Measurements from ENCODE around the gene TRIM58. TPM values are rescaled to one million over a fixed set of nuclear protein-coding genes. Genes with fewer than 3 reads are reported as not detected.

Gene TRIM58
- total RNA-seq, 1 experiment from 2014 or later = 1.7 TPM

DNA sequence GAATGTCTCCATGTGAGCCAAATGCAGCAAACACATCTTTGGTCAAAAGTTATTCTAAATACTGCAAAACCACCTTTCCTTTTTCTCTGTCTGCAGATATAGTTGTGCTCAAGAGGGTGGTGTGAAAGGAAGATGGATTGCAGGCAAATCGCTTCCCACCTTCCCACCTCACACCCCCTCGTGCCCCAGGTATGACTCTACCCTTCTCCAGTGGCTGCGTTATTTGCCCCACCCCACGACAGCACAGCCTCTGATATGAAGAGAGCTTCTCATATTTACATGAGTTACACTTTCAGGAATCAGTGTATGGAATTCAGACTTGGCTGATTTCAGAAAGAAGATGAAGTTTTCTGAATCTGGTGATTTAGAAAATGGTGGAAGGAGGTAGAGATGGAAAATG lies 5.8 kb downstream of the TRIM58 start:
- no peaks in the 10 kb centered on the region for H3K4me1 ChIP-seq (ENCODE audit: insufficient read depth, low read length)
- no peak overlapping the region for H2AK5ac ChIP-seq (ENCODE audit: insufficient read length, low read length)
- H4K91ac ChIP-seq (ENCODE audit: insufficient read length, low read depth, low read length) = no peak overlapping the region
- H2AFZ ChIP-seq (ENCODE audit: low read length) = no peak overlapping the region
- no peak for DNase-seq
- H2BK12ac ChIP-seq (ENCODE audit: insufficient read length, low read depth, low read length) = no peak overlapping the region
- no peak overlapping the region for H3K23ac ChIP-seq (ENCODE audit: insufficient read length, low read depth, low read length)
- no peak overlapping the region for H2BK15ac ChIP-seq (ENCODE audit: low read depth, low read length)
- H3K56ac ChIP-seq (ENCODE audit: insufficient read length, low read depth, low read length) = no peak overlapping the region
- H3K27me3 ChIP-seq (ENCODE audit: insufficient read depth, low read length) = peaks cover 2% of the 10 kb centered on the region; the same call in 1 of the 2 replicates
- no peaks in the 10 kb centered on the region for H3K23me2 ChIP-seq (ENCODE audit: insufficient read length, low read depth, low read length, poor library complexity, severe bottlenecking)
- no peaks in the 10 kb centered on the region for H3K79me1 ChIP-seq (ENCODE audit: insufficient read depth, low read depth, low read length, poor library complexity, severe bottlenecking)
- H3K4me3 Mint-ChIP-seq = no peak overlapping the region
- peaks cover 0 to 4% of the 10 kb centered on the region in 2 experiments; a peak in 3 of 4 replicates for H3K4me1 Mint-ChIP-seq
- TF ChIP-seq, protein P1, sequence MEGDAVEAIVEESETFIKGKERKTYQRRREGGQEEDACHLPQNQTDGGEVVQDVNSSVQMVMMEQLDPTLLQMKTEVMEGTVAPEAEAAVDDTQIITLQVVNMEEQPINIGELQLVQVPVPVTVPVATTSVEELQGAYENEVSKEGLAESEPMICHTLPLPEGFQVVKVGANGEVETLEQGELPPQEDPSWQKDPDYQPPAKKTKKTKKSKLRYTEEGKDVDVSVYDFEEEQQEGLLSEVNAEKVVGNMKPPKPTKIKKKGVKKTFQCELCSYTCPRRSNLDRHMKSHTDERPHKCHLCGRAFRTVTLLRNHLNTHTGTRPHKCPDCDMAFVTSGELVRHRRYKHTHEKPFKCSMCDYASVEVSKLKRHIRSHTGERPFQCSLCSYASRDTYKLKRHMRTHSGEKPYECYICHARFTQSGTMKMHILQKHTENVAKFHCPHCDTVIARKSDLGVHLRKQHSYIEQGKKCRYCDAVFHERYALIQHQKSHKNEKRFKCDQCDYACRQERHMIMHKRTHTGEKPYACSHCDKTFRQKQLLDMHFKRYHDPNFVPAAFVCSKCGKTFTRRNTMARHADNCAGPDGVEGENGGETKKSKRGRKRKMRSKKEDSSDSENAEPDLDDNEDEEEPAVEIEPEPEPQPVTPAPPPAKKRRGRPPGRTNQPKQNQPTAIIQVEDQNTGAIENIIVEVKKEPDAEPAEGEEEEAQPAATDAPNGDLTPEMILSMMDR (conservative IDR thresholded peaks at IDR 0.05) = no peak
- H3K4me2 ChIP-seq (ENCODE audit: insufficient read depth, insufficient read length, low read length) = no peak overlapping the region
- no peak overlapping the region for H3K27ac ChIP-seq (ENCODE audit: insufficient read length, low read depth, low read length)
- peaks cover 45 to 47% of the 10 kb centered on the region in 2 experiments for H3K9me3 Mint-ChIP-seq
- peaks cover 5% of the 10 kb centered on the region for H3K27me3 Mint-ChIP-seq (ENCODE audit: low read depth)
- H3K14ac ChIP-seq (ENCODE audit: insufficient read depth, low read length) = no peak overlapping the region
- no peak overlapping the region for H2BK20ac ChIP-seq (ENCODE audit: low read depth, low read length, poor library complexity, severe bottlenecking)
- no peak overlapping the region for H3T11ph ChIP-seq (ENCODE audit: low read length)
- H3K9ac ChIP-seq (ENCODE audit: extremely low read depth, insufficient read length, low read length) = no peak overlapping the region
- H3K9me3 ChIP-seq (ENCODE audit: control insufficient read depth, low read depth, low read length) = peaks cover 22% of the 10 kb centered on the region
- H3K27ac Mint-ChIP-seq = no peak overlapping the region
- no peak overlapping the region for H2BK5ac ChIP-seq (ENCODE audit: insufficient read length, low read length)
- H4K8ac ChIP-seq (replicated peaks; ENCODE audit: insufficient read length, low read depth, low read length) = no peak overlapping the region
- H4K5ac ChIP-seq (ENCODE audit: insufficient read length, low read depth, low read length) = no peak overlapping the region
- no peak overlapping the region for H3K18ac ChIP-seq (ENCODE audit: insufficient read length, low read depth, low read length)
- H4K20me1 ChIP-seq (ENCODE audit: control insufficient read depth, insufficient read depth, insufficient read length) = no peaks in the 10 kb centered on the region
- H3K79me2 ChIP-seq (ENCODE audit: insufficient read depth, low read length) = peaks cover 2% of the 10 kb centered on the region; the same call in 1 of the 2 replicates
- H3K36me3 Mint-ChIP-seq (ENCODE audit: insufficient read depth in 1 of 3, low read depth in 3 of 3) = peaks cover 0 to 10% (median 0%) of the 10 kb centered on the region in 3 experiments; a peak in 2 of 7 replicates
- H2BK120ac ChIP-seq (ENCODE audit: low read depth, low read length, poor library complexity, severe bottlenecking) = no peak overlapping the region
- no peak overlapping the region for H3K4ac ChIP-seq (ENCODE audit: low read depth, low read length)
- WGBS (ENCODE audit: extremely low coverage, insufficient read length, low lambda C conversion rate) = no CpG with 5 or more reads among the region's 4 CpGs

All from H9 (cell line).